ENCODE results near the gene SLCO3A1.
"Not testable (repeated sequence)": the region's sequence is repeated elsewhere in the genome, so short reads cannot be mapped to it uniquely, and the experiment has no call there.

The SLCO3A1 gene

DNA sequence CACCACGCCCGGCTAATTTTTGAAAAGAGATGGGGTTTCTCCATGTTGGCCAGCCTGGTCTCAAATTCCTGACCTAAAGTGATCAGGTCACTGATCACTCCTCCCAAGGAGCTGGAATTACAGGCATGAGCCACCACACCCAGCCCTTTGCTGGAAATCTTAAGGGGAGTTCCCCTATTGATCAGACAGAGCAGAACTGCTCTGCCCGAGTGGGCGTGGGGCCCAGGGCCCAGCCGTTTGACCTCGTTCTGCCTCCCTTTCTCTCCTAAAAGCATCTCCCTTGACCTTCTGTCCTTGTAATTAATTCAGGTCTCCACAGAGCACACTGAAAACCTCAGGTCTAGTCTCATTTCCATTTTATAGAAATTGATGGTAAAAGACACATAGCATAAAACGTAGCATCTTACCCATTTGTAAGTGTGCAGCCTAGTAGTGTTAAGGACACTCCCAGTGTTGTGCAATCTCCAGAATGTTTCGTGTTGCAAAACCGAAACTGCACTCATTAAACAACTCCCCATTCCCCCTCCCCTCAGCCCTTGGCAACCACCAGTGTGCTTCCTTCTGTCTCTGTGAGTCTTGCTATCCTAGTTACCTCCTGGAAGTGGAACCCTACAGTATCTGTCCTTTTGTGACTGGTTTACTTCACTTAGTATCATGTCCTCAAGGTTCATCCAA lies 89.3 kb downstream of the SLCO3A1 start:
- DNase-seq = peak; percentile 26

DNA sequence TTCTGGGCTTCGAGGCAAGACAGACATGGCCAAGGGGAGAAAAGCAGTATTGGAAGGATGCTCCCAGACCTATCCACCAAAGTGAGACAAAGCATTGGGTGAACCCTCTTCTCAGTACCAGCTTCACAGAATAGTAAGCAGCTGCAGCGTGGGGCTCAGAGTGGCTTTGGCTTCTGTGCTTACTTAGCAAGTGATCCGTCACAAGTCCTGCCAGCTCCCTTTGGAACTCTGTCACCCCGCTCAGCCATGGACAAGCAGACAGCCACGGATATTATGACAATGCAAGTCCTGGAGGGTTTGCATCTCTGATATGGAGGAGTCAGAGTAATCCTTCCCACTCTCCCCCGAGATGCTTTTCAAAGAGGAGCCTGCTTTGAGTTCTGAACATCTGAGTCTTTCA lies 90.8 kb downstream of the SLCO3A1 start:
- DNase-seq = no peak

DNA sequence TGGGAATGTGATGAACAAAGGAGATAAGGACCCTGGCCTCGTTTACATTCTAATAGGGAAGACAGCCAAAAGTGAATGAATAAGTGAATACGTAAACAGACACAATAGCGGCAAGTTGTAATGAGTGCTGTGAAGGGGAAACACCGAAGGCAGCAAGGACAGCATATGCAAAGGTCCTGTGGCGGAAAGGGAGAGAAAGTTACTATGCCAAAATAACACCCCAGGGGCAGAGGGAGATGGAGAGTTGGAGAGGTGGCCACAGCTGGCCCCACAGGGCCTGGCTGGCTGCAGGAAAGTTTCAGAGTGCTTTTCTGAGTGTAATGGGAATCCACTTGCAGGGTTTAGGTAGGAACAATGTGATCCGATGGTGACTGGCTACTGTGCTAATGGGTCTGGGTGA lies 91.9 kb downstream of the SLCO3A1 start:
- no peak for DNase-seq

DNA sequence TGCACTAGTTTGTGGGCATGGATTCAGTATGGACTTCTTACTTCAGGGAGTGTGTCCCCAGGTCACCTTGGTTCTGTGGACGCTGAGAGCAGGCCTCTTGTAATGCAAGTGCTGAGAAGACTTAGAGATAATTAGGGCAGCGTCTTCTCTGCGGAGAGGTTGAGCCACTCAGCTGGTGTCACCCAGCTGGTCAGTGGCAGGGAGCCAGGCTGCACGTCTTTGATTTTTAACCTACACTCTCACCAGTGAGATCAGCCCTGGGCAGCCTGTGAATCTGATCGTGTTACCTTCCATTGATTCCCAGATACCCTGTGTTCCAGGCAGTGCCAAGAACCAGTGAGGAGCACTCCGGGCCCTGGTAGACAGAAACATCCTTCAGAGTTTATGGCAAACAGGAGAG lies 92.6 kb downstream of the SLCO3A1 start:
- no peak for DNase-seq

DNA sequence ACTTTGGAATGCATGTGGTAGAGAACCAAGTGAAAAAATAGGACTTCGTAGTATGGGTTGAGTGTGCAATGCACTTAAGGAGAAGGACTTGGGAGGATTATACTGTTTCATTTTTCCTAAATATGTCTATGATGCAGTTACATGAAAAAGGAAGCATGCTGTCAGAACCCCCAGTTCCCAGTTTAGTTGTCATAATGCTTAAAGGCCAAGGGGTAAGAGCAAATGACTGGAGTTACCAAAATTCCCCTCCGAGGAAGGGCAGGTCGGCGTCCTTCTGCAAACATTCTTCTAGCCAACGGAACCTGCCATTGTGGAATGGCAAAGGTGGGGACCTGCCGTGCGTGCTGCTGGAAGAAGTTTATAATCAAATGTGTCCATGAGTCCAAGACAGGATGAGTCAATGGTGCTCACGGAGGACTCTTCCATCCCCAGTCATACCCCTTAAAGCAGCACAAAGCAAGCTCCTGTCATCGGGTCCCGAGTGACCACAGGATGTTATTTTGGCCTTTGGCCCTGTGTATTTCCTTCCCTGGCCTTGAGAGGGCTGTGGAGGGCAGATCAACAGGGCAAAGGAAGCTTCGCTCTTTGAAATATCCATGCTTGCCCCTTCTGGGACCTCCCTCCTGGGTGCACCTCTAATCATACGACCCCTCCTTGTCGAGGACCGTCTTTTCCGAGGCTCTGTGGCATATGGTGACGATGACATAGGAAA lies 93.2 kb downstream of the SLCO3A1 start:
- no peak for DNase-seq

DNA sequence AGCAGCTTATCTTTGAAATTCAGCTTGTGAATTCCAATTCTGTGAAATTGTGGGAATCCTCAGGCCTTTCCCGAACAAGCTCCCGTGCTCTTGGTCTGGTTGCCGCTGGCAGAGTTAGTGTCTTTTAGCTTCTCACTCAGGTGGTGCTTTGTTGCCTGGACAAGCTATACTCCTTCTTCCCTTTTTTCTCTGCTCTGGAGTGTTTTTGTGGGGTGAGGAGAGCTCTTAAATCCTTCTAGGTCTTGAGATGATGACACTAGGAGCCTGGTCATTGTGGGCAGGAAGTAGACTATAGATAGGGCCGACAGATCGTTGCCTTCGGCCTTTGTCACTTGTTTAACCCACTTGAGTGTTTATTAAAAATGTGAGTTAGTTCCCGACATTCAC lies 93.8 kb downstream of the SLCO3A1 start:
- no peak for DNase-seq

DNA sequence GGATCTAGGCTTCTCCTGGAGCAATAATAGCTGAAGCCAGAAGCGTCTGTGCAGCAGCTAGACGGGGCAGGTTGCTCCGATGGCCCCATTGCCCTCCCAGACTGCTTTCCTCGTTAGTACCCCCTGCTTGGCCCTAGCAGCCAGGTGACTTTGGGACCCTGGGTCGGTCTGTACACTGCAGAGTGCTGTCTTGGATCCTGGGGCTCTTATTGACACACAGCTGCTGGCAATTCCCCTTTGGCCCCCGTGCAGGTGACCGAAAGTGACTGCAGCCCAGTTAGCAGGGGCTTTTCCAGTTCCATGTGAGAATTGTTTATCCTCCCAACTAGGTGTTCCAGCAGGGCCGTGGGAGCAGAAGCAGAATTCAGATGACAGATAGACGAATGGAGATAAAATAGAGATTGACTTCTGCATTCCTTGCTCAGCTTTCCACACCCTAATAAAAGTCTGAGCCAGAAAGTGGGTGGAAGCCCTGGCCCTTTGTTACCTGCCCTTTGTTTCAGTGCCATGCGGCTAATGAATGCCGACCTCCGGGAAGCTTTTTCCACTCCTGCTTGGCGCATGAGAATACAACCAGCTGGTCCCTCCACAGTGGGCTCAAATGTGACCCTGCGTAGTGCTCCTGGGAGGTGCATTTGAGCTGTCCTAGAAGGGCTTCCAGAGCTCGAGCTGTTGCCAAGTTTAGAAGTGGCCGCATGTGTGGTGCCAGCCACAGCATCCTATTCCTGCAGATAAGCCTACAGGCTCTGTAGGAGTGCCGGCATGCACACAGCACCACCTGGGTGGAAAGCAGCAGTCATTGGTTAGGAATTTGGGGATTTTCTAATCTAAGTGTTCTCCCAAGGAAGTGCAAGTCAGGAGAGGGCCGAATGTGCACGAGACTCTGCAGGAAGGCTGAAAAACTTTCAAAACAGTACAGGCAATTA lies 94.4 kb downstream of the SLCO3A1 start:
- DNase-seq = no peak

DNA sequence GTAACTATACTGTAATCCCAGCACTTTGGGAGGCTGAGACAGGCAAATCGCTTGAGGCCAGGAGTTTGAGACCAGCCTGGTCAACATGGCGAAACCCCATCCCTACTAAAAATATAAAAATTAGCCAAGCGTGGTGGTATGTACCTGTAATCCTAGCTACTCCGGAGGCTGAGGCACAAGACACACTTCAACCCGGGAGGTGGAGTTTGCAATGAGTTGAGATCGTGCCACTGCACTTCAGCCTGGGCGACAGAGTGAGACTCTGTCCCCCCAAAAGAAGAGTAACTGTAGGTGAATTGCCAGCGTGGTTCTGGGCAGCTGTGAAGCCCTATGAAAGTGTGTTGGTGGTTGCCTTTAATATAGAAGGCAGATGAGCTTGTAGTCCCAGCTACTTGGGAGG lies 95.9 kb downstream of the SLCO3A1 start:
- DNase-seq = no peak

DNA sequence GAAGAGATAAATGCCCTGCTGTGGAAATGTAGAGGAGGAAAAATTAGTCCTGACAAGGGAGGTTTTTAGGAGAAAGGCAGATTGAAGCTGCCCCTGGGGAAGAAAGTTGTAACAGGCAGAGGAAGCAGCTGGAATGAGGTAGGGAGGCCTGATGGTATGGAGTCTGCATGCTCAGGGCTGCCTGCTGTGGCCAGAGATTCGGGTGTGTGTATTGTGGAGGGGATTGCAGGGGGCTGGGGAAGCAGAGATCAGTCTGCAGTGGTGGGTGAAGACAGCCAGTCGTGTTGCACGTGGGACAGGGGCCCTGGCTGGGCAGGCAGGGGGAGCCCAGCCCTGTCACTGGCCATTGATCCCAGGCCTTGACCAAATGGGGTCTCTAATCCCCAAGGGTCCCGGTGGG lies 96.5 kb downstream of the SLCO3A1 start:
- DNase-seq = no peak

DNA sequence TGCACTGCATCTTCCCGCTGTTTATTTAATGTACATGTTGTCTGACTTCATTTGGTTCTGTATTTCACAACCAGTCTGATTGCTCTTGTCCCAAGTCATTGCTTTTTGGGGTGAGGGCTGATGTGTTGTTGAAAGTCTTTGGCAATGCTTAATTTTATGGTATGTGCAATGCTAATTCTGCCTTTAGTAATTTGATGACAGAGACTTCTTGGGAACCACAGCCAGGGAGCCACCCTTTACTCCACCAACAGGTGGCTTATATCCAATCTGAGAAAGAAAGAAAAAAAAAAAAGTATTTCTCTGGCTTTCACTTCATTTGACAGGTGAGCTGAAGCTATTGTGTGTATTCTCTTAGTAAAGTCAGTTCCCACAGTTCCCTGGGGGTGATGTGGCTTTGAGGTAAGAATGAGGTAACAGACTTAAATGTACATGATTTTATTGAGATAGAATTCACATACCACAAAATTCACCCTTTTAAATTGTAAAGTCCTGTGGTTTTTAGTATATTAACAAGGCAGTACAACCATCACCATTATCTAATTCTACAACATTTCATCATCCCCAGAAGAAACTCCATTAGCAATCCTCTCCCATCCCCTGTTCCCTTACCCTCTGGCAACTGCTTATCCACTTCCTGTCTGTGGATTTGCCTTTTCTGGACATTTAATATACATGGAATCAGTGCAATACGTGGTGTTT lies 97.3 kb downstream of the SLCO3A1 start:
- DNase-seq = no peak

DNA sequence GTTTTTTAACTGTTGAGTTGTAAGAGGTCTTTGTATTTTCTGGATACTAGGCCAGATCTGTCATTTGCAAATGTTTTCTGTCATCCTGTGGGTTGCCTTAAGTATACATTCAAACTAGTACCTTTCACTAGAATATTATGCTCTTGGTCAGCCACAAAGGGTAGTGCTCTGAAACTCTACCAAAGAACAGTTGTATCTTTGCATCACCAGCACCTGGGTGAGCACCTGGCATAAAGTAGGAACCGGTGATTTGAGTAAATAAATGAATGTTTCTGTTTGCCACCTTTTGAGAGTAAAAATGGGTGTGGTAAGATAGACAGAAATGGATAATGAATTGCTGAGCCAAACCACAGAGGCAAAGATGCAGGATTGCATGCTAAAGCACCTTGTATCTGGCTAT lies 98.7 kb downstream of the SLCO3A1 start:
- no peak for DNase-seq

DNA sequence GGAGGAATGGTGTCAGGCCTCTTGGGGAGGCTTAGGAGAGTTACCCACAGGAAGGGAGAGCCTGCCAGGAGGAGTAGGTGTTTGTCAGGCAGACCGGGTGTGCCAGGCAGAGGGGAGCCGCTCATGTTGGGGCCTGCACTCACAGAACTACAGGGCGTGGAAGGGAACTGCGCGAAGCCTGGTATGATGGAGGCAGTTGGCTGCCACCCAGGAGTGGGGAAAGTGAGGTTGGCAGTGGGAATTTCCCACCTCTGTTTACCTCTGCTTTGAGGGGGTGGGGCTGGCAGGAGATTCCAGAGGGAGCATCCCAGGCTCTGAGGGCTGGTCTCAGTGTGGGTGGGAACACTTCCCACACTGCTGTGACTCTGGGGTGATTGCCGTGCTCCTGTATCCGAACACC lies 99.9 kb downstream of the SLCO3A1 start:
- DNase-seq = no peak

DNA sequence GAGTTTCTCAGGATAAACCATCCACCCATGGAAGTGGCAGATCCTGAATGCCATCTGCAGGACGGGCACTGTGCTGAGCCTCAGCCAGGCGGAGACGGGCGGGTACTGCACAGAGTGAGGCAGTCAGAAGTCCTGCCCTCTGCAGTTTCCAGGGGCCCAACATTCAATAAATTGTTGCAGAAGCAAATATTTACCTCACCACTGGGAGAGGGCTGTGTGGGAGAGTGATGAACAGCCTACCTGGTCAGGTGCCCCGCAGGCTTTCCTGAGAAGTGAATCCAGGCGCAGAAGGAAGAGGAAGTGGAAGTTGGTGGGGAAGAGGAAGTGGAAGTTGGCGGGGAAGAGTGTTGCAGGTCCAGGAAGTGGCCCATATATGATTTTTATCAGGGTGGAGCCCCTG lies 100.8 kb downstream of the SLCO3A1 start:
- DNase-seq = no peak

DNA sequence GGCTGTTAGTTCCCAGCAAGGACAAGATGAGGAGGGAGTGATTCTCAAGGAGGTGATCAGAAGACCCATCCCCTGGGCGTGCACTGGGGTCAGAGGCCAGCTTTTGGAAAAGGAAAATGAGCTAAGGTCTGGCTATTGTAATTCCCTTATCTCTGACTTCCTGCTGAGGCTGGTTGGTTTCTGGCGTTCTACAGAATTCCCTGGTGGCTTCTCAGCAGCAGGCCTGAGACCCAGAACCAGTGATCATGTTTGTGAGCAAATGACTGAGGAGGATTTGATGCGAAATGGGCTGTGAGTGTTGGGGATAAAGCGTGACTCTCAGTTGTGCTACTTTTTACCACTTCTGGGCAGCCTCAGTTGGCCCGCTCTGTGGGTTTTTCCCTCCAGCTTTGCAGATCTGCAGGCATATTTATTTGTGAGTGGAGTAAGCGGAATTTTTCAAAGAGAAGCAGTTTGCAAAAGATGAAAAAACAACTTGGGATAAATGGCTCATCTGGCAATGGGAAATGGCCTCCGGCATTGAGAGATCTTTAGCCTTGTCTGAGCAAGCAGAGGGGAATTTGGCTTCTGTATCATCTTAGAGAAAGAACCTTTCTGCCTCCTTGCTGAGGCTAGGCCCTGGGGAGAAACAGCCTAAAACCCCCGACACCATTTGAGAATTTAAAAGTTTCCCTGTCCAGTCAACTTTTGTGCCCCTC lies 102.7 kb downstream of the SLCO3A1 start:
- no peak for DNase-seq

DNA sequence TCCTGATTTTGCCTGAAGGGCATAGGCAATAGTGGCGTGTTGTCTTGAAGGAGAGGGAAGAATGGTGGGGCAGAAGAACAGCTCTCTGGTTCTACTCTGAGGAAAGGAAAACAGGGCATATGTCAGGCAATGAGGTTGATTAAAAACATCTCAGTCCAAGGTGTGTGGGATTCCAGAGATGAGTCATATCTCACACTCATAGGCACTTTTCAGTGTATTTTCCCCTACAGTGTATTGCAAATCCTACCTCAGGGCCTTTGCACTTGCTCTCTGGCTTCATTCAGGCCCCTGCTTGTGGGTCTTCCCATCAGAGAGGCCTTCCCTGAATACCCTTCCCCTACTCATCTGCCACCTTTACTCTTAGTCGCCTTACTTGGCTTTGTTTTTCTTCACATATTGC lies 107.8 kb downstream of the SLCO3A1 start:
- no peak for DNase-seq

DNA sequence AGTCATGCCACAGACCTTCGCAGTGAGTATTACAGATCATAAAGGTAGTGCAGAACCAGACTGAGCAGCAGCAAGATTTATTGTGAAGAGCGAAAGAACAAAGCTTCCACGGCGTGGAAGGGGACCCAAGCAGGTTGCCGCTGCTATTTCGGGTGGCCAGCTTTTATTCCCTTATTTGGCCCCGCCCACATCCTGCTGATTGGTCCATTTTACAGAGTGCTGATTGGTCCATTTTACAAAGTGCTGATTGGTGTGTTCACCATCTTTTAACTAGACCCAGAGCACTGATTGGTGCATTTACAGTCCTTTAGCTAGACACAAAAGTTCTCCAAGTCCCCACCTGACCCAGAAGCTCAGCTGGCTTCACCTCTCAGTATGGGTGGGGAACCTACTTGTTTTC lies 110.2 kb downstream of the SLCO3A1 start:
- not testable (repeated sequence) for DNase-seq

DNA sequence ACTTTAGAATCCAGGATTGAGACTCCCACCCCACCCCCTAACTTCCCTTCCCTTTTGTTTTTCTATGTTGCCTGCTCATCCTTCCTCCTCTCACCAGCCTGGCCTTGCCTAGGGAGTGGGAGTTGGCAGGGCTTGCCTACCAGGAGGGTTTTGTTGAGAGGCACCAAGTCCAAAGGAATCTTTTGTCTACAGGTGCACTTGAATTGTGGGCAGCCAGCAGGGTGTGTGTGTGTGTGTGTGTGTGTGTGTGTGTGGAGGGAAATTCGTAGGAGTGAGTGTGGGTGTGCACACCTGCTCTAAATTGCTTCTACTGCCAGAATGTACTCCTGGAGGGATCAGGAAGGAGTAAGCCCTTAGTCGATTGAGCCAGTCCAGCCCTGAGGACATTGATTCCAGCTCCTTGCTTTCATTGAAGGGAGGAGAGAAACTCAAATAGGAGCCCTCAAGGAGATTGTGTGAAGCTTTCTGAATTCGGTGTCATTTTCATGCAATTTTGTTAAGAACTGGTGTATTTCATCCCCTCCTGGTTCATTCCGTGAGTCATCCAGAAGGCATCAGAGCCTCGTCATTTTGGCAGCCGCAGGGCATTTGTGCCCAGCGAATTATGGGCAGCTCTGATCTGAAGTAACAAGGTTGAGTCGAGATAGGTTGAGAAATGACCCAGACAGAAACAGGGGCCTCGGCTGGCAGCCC lies 112.1 kb downstream of the SLCO3A1 start:
- no peak for DNase-seq

DNA sequence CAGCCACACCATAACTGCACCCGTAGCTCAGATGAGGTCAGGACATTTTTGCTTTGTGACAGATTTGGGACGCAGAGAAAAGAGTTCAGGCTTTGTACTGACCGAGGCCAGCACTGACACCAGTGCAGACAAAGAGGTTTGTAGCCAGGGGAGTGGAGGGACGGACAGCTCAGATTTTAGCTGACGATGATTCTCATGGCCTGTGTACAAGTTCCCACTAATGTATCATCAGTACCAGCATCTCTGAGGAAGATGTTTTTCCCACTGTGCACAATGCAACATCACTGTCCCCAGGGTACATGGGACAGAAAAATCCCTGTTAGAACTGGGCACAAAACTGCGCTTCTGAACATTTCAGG lies 112.7 kb downstream of the SLCO3A1 start:
- no peak for DNase-seq

DNA sequence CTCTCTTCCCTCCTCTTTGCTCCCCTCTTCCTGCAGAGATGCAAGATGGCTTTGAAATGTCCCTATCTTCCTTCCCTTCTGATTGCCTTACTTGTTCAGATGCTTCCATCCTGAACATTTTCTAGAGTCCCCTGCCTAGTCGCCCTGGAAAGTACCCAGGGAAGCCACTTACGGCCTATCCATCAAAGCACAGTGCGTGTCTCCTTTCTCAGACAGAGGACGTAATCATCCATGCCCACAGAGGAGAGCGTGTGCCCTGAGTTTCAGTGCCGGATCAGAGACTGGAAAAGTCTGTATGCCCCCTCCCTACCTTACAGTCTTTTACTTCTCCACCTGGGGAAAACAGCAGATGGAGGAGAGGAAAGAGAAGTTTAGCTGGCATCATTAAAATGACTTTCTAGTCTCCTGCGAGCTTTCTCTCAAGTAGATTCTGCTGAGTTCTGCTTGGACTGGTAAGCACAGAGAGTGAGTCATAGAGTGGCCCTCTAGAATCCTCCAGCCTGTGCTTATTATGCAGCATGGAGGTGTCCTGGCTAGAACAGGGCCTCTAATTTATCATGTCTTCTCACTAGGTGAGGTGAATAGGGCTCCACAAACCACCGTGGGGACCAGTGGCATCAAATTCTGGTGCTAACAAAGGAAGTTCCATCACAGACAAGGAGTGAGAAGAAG lies 114.6 kb downstream of the SLCO3A1 start:
- DNase-seq = no peak

DNA sequence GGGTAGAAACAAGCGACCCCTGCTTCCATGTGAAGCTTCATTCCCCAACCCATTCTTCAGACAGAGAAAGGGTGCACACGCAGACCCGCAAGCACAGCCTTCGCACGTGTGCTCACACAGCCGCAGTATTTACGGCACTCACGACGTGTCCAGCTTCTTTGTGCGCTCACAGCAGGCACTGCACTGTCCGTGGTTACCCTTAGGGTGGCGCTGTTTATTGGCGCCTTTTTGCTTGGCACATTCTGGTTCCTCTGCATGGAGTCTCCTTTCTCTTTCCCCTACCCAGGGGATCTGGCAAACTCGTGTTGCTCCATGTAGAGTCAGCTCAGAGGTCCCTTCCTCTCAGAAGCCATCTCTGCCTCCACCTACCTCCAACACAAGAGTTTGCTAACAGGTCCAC lies 115.1 kb downstream of the SLCO3A1 start:
- DNase-seq = no peak

DNA sequence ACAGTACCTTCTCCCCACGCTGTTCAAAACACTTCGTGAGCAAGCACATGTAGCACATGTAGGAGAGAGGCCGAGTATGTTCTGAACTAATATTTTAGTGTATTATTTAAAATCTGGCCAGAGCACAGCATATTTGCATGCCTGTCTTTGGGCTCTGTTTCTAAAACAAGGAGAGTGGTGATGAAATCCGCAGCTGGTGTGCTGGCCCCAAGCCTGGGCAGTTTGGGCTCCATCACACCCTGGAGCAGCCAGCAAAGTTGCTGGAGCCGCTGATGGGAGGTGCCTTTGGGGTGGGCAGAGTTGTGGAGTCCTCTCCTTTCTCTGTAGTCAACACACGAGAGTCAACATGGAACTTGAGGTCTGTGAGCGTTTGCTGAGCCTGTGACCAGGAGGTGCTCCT lies 116.6 kb downstream of the SLCO3A1 start:
- no peak for DNase-seq
